Ishikawa (cell line): ENCODE measurements around the gene ENO1.

Experiments
- CEBPB ChIP-seq: IDR thresholded peaks from 2 replicates; pipeline ENCODE4 v1.6.1; 2012
- CREB1 ChIP-seq: IDR thresholded peaks from 2 replicates; pipeline ENCODE4 v1.6.1; 2012; ENCODE audit warnings: low read depth
- EGR1 ChIP-seq: IDR thresholded peaks from 2 replicates; pipeline ENCODE4 v1.6.1; 2012
- EP300 ChIP-seq: IDR thresholded peaks from 2 replicates; pipeline ENCODE4 v1.6.1; 2012; ENCODE audit warnings: borderline replicate concordance
- FOXM1 ChIP-seq: IDR thresholded peaks from 2 replicates; pipeline ENCODE4 v1.6.1; 2012; ENCODE audit warnings: low read depth, borderline replicate concordance
- NFIC ChIP-seq: IDR thresholded peaks from 2 replicates; pipeline ENCODE4 v1.6.1; 2012
- RAD21 ChIP-seq: IDR thresholded peaks from 2 replicates; pipeline ENCODE4 v1.6.1; 2012; ENCODE audit warnings: low read depth
- TAF1 ChIP-seq: IDR thresholded peaks from 2 replicates; pipeline ENCODE4 v1.6.1; 2012; ENCODE audit warnings: low read depth, mild to moderate bottlenecking
- TCF12 ChIP-seq: IDR thresholded peaks from 2 replicates; pipeline ENCODE4 v1.6.1; 2012; ENCODE audit warnings: low read depth
- TEAD4 ChIP-seq: IDR thresholded peaks from 2 replicates; pipeline ENCODE4 v1.6.1; 2012
- YY1 ChIP-seq: IDR thresholded peaks from 2 replicates; pipeline ENCODE4 v1.6.1; 2012; ENCODE audit warnings: low read depth
- ZBTB7A ChIP-seq: IDR thresholded peaks from 2 replicates; pipeline ENCODE4 v1.6.1; 2012; ENCODE audit warnings: low read depth
- TF ChIP-seq, protein P1 (sequence below): IDR thresholded peaks from 2 replicates; pipeline ENCODE4 v1.6.1; 2012; ENCODE audit warnings: low read depth, mild to moderate bottlenecking
- TF ChIP-seq, protein P2 (sequence below): IDR thresholded peaks from 2 replicates; pipeline ENCODE4 v1.6.1; 2012
- TF ChIP-seq, protein P3 (sequence below): IDR thresholded peaks from 2 replicates; pipeline ENCODE4 v1.6.1; 2012

Gene ENO1

DNA sequence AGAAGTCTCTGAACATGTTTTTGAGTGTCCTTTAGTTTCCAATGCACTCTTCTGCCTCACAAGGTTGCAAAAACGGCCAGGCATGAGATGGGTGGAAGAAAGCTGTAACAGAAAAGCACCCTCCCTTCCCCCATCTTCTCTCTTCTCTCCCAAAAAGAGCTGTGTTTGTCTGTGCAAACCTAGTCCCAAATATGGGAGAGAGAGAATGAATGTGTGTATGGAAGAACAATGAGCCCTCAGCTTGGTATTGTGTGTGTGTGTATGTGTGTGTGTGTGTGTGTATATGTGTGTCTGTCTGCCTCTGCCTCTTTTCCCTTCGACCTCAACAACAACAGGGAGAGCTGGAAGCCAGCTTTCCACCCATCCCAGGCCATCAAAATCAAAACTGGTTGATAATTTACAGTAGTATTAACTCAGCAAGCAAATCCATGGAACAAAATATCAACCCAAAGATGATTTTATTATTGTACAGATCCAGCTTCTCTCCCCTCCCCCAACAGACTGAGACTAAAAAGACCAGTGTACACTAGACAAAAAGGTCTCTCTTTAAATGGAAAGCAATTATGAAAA, 62.8 kb downstream of the ENO1 start:
- no peak for TF ChIP-seq EGR1
- no peak for TF ChIP-seq RAD21
- TF ChIP-seq YY1 = no peak
- TF ChIP-seq TCF12 = no peak
- no peak for TF ChIP-seq NFIC
- TF ChIP-seq, protein P1, sequence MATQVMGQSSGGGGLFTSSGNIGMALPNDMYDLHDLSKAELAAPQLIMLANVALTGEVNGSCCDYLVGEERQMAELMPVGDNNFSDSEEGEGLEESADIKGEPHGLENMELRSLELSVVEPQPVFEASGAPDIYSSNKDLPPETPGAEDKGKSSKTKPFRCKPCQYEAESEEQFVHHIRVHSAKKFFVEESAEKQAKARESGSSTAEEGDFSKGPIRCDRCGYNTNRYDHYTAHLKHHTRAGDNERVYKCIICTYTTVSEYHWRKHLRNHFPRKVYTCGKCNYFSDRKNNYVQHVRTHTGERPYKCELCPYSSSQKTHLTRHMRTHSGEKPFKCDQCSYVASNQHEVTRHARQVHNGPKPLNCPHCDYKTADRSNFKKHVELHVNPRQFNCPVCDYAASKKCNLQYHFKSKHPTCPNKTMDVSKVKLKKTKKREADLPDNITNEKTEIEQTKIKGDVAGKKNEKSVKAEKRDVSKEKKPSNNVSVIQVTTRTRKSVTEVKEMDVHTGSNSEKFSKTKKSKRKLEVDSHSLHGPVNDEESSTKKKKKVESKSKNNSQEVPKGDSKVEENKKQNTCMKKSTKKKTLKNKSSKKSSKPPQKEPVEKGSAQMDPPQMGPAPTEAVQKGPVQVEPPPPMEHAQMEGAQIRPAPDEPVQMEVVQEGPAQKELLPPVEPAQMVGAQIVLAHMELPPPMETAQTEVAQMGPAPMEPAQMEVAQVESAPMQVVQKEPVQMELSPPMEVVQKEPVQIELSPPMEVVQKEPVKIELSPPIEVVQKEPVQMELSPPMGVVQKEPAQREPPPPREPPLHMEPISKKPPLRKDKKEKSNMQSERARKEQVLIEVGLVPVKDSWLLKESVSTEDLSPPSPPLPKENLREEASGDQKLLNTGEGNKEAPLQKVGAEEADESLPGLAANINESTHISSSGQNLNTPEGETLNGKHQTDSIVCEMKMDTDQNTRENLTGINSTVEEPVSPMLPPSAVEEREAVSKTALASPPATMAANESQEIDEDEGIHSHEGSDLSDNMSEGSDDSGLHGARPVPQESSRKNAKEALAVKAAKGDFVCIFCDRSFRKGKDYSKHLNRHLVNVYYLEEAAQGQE = no peak
- no peak for TF ChIP-seq FOXM1
- TF ChIP-seq, protein P2, sequence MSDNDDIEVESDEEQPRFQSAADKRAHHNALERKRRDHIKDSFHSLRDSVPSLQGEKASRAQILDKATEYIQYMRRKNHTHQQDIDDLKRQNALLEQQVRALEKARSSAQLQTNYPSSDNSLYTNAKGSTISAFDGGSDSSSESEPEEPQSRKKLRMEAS = no peak
- TF ChIP-seq TAF1 = no peak
- no peak for TF ChIP-seq CEBPB
- TF ChIP-seq ZBTB7A = no peak
- TF ChIP-seq, protein P3, sequence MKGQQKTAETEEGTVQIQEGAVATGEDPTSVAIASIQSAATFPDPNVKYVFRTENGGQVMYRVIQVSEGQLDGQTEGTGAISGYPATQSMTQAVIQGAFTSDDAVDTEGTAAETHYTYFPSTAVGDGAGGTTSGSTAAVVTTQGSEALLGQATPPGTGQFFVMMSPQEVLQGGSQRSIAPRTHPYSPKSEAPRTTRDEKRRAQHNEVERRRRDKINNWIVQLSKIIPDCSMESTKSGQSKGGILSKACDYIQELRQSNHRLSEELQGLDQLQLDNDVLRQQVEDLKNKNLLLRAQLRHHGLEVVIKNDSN = no peak
- TF ChIP-seq EP300 = no peak
- no peak for TF ChIP-seq TEAD4
- no peak for TF ChIP-seq CREB1

DNA sequence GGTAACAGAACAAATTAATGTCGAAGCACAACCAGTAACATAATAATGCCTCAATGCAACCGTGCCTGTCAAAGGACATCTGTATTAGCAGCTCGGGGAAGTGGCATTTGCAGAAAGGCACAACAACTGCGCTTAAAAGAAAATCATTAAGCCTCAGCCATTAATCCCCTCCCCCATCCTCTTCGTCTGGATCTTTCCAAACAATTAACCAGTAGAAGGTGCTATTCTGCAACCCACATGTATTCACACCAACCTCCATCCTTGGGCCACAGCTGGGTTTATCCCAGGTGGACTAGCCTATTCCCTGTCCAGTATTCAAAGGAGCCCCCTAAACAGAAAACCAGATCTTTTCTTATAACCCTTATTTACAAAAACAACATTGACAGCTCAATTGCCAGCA, 63.6 kb downstream of the ENO1 start:
- TF ChIP-seq NFIC = no peak
- peak; percentile 31; the same call in 1 of the 2 replicates for TF ChIP-seq RAD21

DNA sequence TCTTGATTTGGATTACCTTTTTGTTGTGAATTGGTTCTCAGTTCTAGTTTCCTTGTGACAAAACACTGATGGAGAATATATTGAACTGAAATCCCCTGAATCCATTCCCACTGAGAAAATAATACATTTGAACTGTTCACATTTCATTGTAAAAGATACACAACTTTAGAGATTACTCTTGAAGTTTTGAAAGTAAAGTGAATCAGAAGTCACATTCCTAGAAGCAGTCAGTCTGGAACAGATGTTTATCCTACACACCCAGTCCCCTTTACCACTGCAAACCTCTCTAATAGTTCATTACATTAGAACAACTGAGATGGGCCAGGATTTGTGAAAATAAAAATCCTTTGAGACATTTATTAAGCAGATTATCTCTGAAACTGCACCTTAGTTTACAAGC, 64.5 kb downstream of the ENO1 start:
- no peak for TF ChIP-seq CEBPB
- TF ChIP-seq TCF12 = no peak
- TF ChIP-seq, protein P1 = no peak
- no peak for TF ChIP-seq FOXM1
- no peak for TF ChIP-seq RAD21
- no peak for TF ChIP-seq CREB1
- TF ChIP-seq, protein P3 = no peak
- no peak for TF ChIP-seq NFIC

DNA sequence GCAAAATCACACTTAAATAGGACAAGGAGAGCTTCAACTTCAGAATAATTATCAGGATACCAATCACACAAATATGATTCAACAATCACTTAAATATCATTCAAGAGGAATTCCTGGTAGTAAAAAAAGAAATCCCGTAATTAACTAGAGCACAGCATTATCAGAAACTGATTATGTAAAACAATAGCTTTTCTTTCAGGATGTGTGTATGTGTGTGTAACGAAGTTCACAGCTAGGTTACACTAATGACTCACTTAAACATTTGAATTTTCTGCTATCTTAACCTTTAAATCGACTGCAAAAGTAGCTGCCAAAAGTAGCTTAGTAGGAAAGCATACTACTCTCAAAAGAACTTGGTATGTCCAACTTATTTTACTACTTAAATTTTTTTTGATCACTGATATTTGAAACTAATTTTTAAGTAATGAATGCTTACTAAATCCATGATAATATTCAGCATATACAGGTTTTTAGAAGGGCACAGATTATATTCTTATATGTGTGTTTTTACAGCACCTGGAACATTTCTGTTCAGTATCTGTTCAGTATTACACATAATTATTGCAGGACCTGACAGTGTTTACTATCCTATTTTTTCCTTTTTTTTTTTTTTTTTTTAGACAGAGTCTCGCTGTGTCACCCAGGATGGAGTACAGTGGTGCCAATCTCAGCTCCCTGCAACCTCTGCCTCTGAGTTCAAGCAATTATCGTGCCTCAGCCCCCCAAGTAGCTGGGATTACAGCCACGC, 65.3 kb downstream of the ENO1 start:
- no peak for TF ChIP-seq RAD21
- TF ChIP-seq TEAD4 = no peak
- no peak for TF ChIP-seq CEBPB
- no peak for TF ChIP-seq EP300
- no peak for TF ChIP-seq EGR1
- TF ChIP-seq, protein P1 = no peak
- TF ChIP-seq CREB1 = no peak
- TF ChIP-seq TAF1 = no peak
- TF ChIP-seq NFIC = no peak
- TF ChIP-seq TCF12 = no peak
- TF ChIP-seq ZBTB7A = no peak
- TF ChIP-seq YY1 = no peak
- no peak for TF ChIP-seq FOXM1

DNA sequence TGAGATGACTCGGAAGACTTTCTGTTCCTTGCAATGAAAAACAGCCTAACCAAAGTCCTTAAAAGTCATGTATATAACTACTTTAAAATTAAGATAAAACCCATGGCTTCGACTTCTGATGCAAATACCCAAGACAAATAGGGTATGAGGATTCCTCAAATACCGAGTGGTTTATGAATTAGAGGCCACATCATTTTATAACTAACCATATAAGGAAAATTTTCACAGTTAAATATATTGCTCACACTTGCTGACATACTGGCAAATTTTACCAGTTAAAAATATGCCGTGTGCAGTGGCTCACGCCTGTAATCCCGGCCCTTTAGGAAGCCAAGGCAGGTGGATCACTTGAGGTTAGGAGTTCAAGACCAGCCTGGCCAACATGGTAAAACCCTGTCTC, 66.4 kb downstream of the ENO1 start:
- TF ChIP-seq CEBPB (no peak), ZBTB7A (no peak), TCF12 (no peak), EGR1 (no peak), FOXM1 (no peak)
- TF ChIP-seq, protein P3 = no peak
